HepG2 (cell line): ENCODE measurements around the gene EPB41L2. TPM values are rescaled to one million over a fixed set of nuclear protein-coding genes. Genes with fewer than 3 reads are reported as not detected.
A peak's percentile ranks its signal among the peaks of the same experiment; 100 is the strongest.

Experiments
- HOXA5 ChIP-seq: sonication (generic); formaldehyde crosslinking; IDR thresholded peaks from 2 replicates; pipeline ENCODE4 v1.4.0; 2020; ENCODE audit warnings: missing genetic modification reagents
- KAT7 ChIP-seq: IDR thresholded peaks from 2 replicates; pipeline ENCODE4 v1.6.1; 2018; ENCODE audit warnings: borderline replicate concordance, missing compliant biosample characterization
- KDM6A ChIP-seq: IDR thresholded peaks from 2 replicates; pipeline ENCODE4 v1.6.1; 2016; ENCODE audit warnings: low read depth
- KMT2A ChIP-seq: sonication (generic); formaldehyde crosslinking; IDR thresholded peaks from 2 replicates; pipeline ENCODE4 v1.4.0; 2020; ENCODE audit warnings: missing genetic modification reagents
- MAX ChIP-seq: IDR thresholded peaks from 2 replicates; pipeline ENCODE4 v1.6.1; 2012; ENCODE audit warnings: inconsistent platforms
- MED1 ChIP-seq: sonication (generic); formaldehyde crosslinking; IDR thresholded peaks from 2 replicates; pipeline ENCODE4 v1.4.0; 2020; ENCODE audit warnings: missing genetic modification reagents
- MXD1 ChIP-seq: sonication (generic); formaldehyde crosslinking; IDR thresholded peaks from 2 replicates; pipeline ENCODE4 v1.4.0; 2020; ENCODE audit warnings: mild to moderate bottlenecking, missing genetic modification reagents
- NBN ChIP-seq: fragments of 450-650 bp; conservative IDR thresholded peaks from 2 replicates; pipeline ENCODE4 v1.6.1; 2017
- NCOR1 ChIP-seq: fragments of 200-600 bp; sonication (generic); IDR thresholded peaks from 2 replicates; pipeline ENCODE4 v1.7.0; 2017; ENCODE audit warnings: antibody characterized with exemption, low read length, borderline replicate concordance
- NFATC3 ChIP-seq: sonication (generic); formaldehyde crosslinking; IDR thresholded peaks from 2 replicates; pipeline ENCODE4 v1.5.1; 2020; ENCODE audit warnings: mild to moderate bottlenecking, missing genetic modification reagents
- POLR2AphosphoS2 ChIP-seq: IDR thresholded peaks from 2 replicates; pipeline ENCODE4 v1.6.1; 2011; ENCODE audit warnings: low read depth, low read length, improper control_type of control experiment
- RERE ChIP-seq: IDR thresholded peaks from 2 replicates; pipeline ENCODE4 v1.6.1; 2016; ENCODE audit warnings: low read depth, missing genetic modification reagents, missing compliant biosample characterization
- RFXANK ChIP-seq: IDR thresholded peaks from 2 replicates; pipeline ENCODE4 v1.6.1; 2016
- TFAP4 ChIP-seq: sonication (generic); IDR thresholded peaks from 2 replicates; pipeline ENCODE4 v1.6.1; 2016; ENCODE audit warnings: low read depth, borderline replicate concordance
- ZFP62 ChIP-seq: sonication (generic); formaldehyde crosslinking; IDR thresholded peaks from 2 replicates; pipeline ENCODE4 v1.4.0; 2020; ENCODE audit warnings: missing genetic modification reagents
- ZFP90 ChIP-seq: sonication (generic); formaldehyde crosslinking; IDR thresholded peaks from 2 replicates; pipeline ENCODE4 v1.8.0; 2022; ENCODE audit warnings: missing genetic modification reagents, mild to moderate bottlenecking, inconsistent platforms, borderline replicate concordance
- ZKSCAN1 ChIP-seq: fragments of 150-350 bp; IDR thresholded peaks from 2 replicates; pipeline ENCODE4 v1.6.1; 2014; ENCODE audit warnings: low read length
- ZNF24 ChIP-seq: fragments of 450-650 bp; IDR thresholded peaks from 2 replicates; pipeline ENCODE4 v1.6.1; 2017; ENCODE audit warnings: antibody characterized with exemption, mild to moderate bottlenecking
- ZNF337 ChIP-seq: sonication (generic); formaldehyde crosslinking; IDR thresholded peaks from 2 replicates; pipeline ENCODE4 v1.5.1; 2020; ENCODE audit warnings: missing genetic modification reagents, low read depth, mild to moderate bottlenecking, borderline replicate concordance
- ZNF589 ChIP-seq: sonication (generic); formaldehyde crosslinking; conservative IDR thresholded peaks from 2 replicates; pipeline ENCODE4 v1.8.0; 2022; ENCODE audit warnings: mild to moderate bottlenecking, moderate library complexity, missing genetic modification reagents
- ZNF614 ChIP-seq: IDR thresholded peaks from 2 replicates; pipeline ENCODE4 v1.6.1; 2018; ENCODE audit warnings: missing biosample characterization, missing genetic modification reagents, inconsistent platforms, borderline replicate concordance
- ZNF747 ChIP-seq: sonication (generic); formaldehyde crosslinking; IDR thresholded peaks from 2 replicates; pipeline ENCODE4 v1.8.1; 2023; ENCODE audit warnings: missing genetic modification reagents, mild to moderate bottlenecking, borderline replicate concordance
- ZNF766 ChIP-seq: sonication (generic); formaldehyde crosslinking; IDR thresholded peaks from 2 replicates; pipeline ENCODE4 v1.5.0; 2020; ENCODE audit warnings: missing genetic modification reagents, borderline replicate concordance
- ZNF850 ChIP-seq: sonication (generic); formaldehyde crosslinking; conservative IDR thresholded peaks from 2 replicates; pipeline ENCODE4 v1.9.0; 2021; ENCODE audit warnings: mild to moderate bottlenecking, missing genetic modification reagents
- polyA plus RNA-seq, 8 experiments: library from polyadenylated mRNA; depleted of rRNA in 3 of 8; stranded (reverse) in 7 of 8; unstranded in 1 of 8; fragments of >200 nt; fragmentation: Illumina TruSeq in 4 of 8; extraction: Trizol in 4 of 8; gene quantifications; 2 replicates each; pipeline versions ENCODE4 v1.2.1 to v1.2.3, GENCODE V29; 2011 to 2016; ENCODE audit warnings: low read depth in 4 of 8, missing spikeins in 1 of 8, mixed read lengths in 1 of 8; ENCODE audit not compliant: insufficient read depth in 1 of 8
- total RNA-seq, 5 experiments: library from RNA; depleted of rRNA; stranded (reverse); fragments of >200 nt; fragmentation: Illumina TruSeq; extraction: Trizol; gene quantifications; 2 replicates each; pipeline ENCODE4 v1.2.3, GENCODE V29; 2016; ENCODE audit warnings: low read depth in 1 of 5

Gene EPB41L2
- total and polyA plus RNA-seq, 2 of the 13 experiments (the other 11 are each of a cell fraction or from before 2014, with no cell fraction given), result 41.7 to 56.4 TPM

- TF ChIP-seq ZKSCAN1, result no peak
- TF ChIP-seq ZNF747 (CRISPR knock-in tag), result 0 out of 2 replicates have a peak, but pooled peaks have one; percentile 33
- peak; percentile 74; the same call in 1 of the 2 replicates for TF ChIP-seq ZNF24
- no peak for TF ChIP-seq ZNF589 (CRISPR knock-in tag)
- TF ChIP-seq POLR2AphosphoS2, result no peak
- peak; percentile 75 for TF ChIP-seq TFAP4
- TF ChIP-seq KMT2A (CRISPR knock-in tag), result no peak
- peak; percentile 62; the same call in 1 of the 2 replicates for TF ChIP-seq ZNF337 (CRISPR knock-in tag)
- TF ChIP-seq MED1 (CRISPR knock-in tag), result peak; percentile 93
- no peak for TF ChIP-seq NFATC3 (CRISPR knock-in tag)
- no peak for TF ChIP-seq ZFP90 (CRISPR knock-in tag)
- peak; percentile 98 for TF ChIP-seq RERE (CRISPR knock-in tag)
- TF ChIP-seq KDM6A (CRISPR knock-in tag), result peak; percentile 95
- peak; percentile 99 for TF ChIP-seq NCOR1
- peak; percentile 10; the same call in 1 of the 2 replicates for TF ChIP-seq KAT7
- TF ChIP-seq ZFP62, result no peak
- no peak for TF ChIP-seq ZNF766 (CRISPR knock-in tag)
- TF ChIP-seq RFXANK (CRISPR knock-in tag), result peak; percentile 12; the same call in 1 of the 2 replicates
- TF ChIP-seq ZNF614 (CRISPR knock-in tag), result peak; percentile 94
- TF ChIP-seq ZNF850 (CRISPR knock-in tag), result no peak
- peak; percentile 92 for TF ChIP-seq HOXA5
- TF ChIP-seq MAX, result peak; percentile 84
- TF ChIP-seq MXD1 (CRISPR knock-in tag), result no peak
- TF ChIP-seq NBN, result no peak
These were observed 247.6 kb downstream of the EPB41L2 start (continued) for GRCh38 chr6:130815200-130816071.
